GM23338 (cell line): ENCODE results near the gene MPP4. TPM values are rescaled to one million over a fixed set of nuclear protein-coding genes. Genes with fewer than 3 reads are reported as not detected.
A peak's percentile ranks its signal among the peaks of the same experiment; 100 is the strongest.

Source experiments
- ATAC-seq: fragments of 200-7000 bp; cut with Tn5 transposase; 3 replicates; pipeline ENCODE4 v1.9.1; 2020
- DNase-seq: peaks from one replicate; pipeline ENCODE4 v3.0.0-alpha.2; 2015; ENCODE audit warnings: low spot score
- H2AFZ ChIP-seq: fragments of 200-600 bp; sonication (generic); 2 replicates; pipeline ENCODE4 v1.8.0; 2016; ENCODE audit warnings: antibody characterized with exemption, mild to moderate bottlenecking, moderate library complexity
- H3F3A ChIP-seq: fragments of 200-600 bp; sonication (generic); replicated peaks from 2 replicates; pipeline ENCODE4 v1.8.0; 2017; ENCODE audit warnings: antibody characterized with exemption, mixed run types, low read depth
- H3K27ac ChIP-seq: fragments of 200-600 bp; sonication (generic); 2 replicates; pipeline ENCODE4 v1.6.1; 2016; ENCODE audit warnings: low read depth
- H3K27me3 ChIP-seq: fragments of 200-600 bp; sonication (generic); 2 replicates; pipeline ENCODE4 v1.8.0; 2016; ENCODE audit warnings: mild to moderate bottlenecking, mixed run types, moderate library complexity; ENCODE audit not compliant: insufficient read depth
- H3K36me3 ChIP-seq: fragments of 200-600 bp; sonication (generic); 2 replicates; pipeline ENCODE4 v1.8.0; 2016; ENCODE audit warnings: mild to moderate bottlenecking; ENCODE audit not compliant: insufficient read depth
- H3K4me1 ChIP-seq: fragments of 200-600 bp; sonication (generic); 2 replicates; pipeline ENCODE4 v1.8.0; 2016; ENCODE audit warnings: mild to moderate bottlenecking, moderate library complexity; ENCODE audit not compliant: insufficient read depth
- H3K4me2 ChIP-seq: fragments of 200-600 bp; sonication (generic); 2 replicates; pipeline ENCODE4 v1.7.1; 2017; ENCODE audit warnings: mixed run types
- H3K4me3 ChIP-seq: fragments of 200-600 bp; sonication (generic); 2 replicates; pipeline ENCODE4 v1.6.1; 2016; ENCODE audit warnings: mixed run types
- H3K79me2 ChIP-seq: fragments of 200-600 bp; sonication (generic); replicated peaks from 2 replicates; pipeline ENCODE4 v1.8.0; 2017; ENCODE audit warnings: mild to moderate bottlenecking; ENCODE audit not compliant: insufficient read depth
- H3K9me2 ChIP-seq: fragments of 200-600 bp; sonication (generic); 2 replicates; pipeline ENCODE4 v1.8.0; 2017; ENCODE audit not compliant: insufficient read depth
- H4K20me1 ChIP-seq: fragments of 200-600 bp; sonication (generic); replicated peaks from 2 replicates; pipeline ENCODE4 v1.8.0; 2017; ENCODE audit warnings: mild to moderate bottlenecking; ENCODE audit not compliant: insufficient read depth
- H3K27ac Mint-ChIP-seq: 2 replicates; pipeline ENCODE4 v1.8.0; 2020; ENCODE audit warnings: inconsistent platforms, mild to moderate bottlenecking, moderate library complexity, mixed read lengths
- H3K27me3 Mint-ChIP-seq: 3 replicates; pipeline ENCODE4 v1.8.0; 2022; ENCODE audit warnings: low read depth, mild to moderate bottlenecking, moderate library complexity, mixed read lengths, inconsistent platforms; ENCODE audit not compliant: insufficient read depth, poor library complexity
- H3K36me3 Mint-ChIP-seq: 3 replicates; pipeline ENCODE4 v1.8.0; 2021; ENCODE audit warnings: low read depth, mild to moderate bottlenecking, inconsistent platforms, moderate library complexity, mixed read lengths
- H3K4me1 Mint-ChIP-seq: 3 replicates; pipeline ENCODE4 v1.8.0; 2020; ENCODE audit warnings: mild to moderate bottlenecking, inconsistent platforms, mixed read lengths
- H3K4me3 Mint-ChIP-seq: 3 replicates; pipeline ENCODE4 v1.8.0; 2021; ENCODE audit warnings: moderate library complexity, mild to moderate bottlenecking, inconsistent platforms, mixed read lengths
- H3K9me3 Mint-ChIP-seq: 3 replicates; pipeline ENCODE4 v1.8.0; 2020; ENCODE audit warnings: moderate library complexity, mild to moderate bottlenecking, inconsistent platforms, mixed read lengths
- CREB1 ChIP-seq: fragments of 250-450 bp; sonication (Bioruptor Pico); IDR thresholded peaks from 2 replicates; pipeline ENCODE4 v1.5.0; 2020; ENCODE audit warnings: low read depth, mild to moderate bottlenecking, moderate library complexity
- CTCF ChIP-seq, 2 experiments: fragments of 200-600 bp in 1 of 2; sonication (generic) in 1 of 2; conservative IDR thresholded peaks; 2 replicates each; pipeline versions ENCODE4 v1.5.1 to v1.6.1; 2016 to 2017; ENCODE audit warnings: antibody characterized with exemption in 2 of 2, low read depth in 2 of 2, mild to moderate bottlenecking in 2 of 2, moderate library complexity in 1 of 2
- ZNF462 ChIP-seq: fragments of 250-450 bp; sonication (Bioruptor Pico); IDR thresholded peaks from 2 replicates; pipeline ENCODE4 v1.5.0; 2020; ENCODE audit warnings: mild to moderate bottlenecking, moderate library complexity
- polyA plus RNA-seq: library from polyadenylated mRNA; unstranded; fragments of >200 nt; fragmentation: Nextera tagmentation; extraction: Ambion mirVana; gene quantifications from 2 replicates; pipeline ENCODE4 v1.2.1, GENCODE V29; 2016
- total RNA-seq: library from RNA; depleted of rRNA; stranded (reverse); fragments of >200 nt; shearing (Covaris generic); gene quantifications from 2 replicates; pipeline ENCODE4 v1.2.3, GENCODE V29; 2014
- TF ChIP-seq, protein P1 (sequence below): IDR thresholded peaks from 2 replicates; pipeline ENCODE4 v1.6.1; 2016; ENCODE audit warnings: antibody characterized with exemption

The MPP4 gene
- total and polyA plus RNA-seq, 2 experiments from 2014 or later, result not detected

DNA sequence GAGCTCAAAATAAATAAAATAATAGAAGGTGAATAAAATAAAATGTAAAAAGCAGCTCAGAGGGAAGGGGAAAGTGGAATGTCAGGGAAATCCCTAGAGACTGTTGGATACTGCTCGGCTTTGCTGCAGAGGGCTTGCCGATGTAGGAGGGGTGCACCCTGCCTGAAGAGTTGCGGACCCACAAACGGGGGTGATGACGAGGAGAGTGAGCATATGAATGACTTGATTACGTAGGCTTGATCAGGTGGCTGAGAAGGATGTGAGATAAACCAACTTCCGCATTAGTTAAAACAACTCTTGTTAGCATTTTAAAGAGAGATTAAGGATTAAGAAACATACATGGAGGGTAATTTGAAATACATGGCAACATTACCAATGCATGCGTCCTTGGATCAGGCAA, 34.1 kb downstream of the MPP4 start:
- H3K27me3 Mint-ChIP-seq, result no peaks in the 10 kb centered on the region
- DNase-seq, result peak; percentile 21
- Histone ChIP-seq H3F3A (no peaks in the 10 kb centered on the region), H3K36me3 (no peaks in the 10 kb centered on the region), H2AFZ (peak overlapping the region; percentile 40; the same call in 1 of the 2 replicates), H3K4me1 (no peaks in the 10 kb centered on the region), H3K4me2 (no peak overlapping the region), H3K79me2 (no peaks in the 10 kb centered on the region), H3K27me3 (no peaks in the 10 kb centered on the region), H4K20me1 (no peaks in the 10 kb centered on the region), H3K4me3 (no peak overlapping the region), H3K9me2 (no peaks in the 10 kb centered on the region), H3K27ac (no peak overlapping the region)
- H3K27ac Mint-ChIP-seq, result no peak overlapping the region
- 0 out of 2 replicates have a peak, but pooled peaks have one; percentile 22 for TF ChIP-seq CREB1 (CRISPR knock-in tag)
- TF ChIP-seq, protein P1, sequence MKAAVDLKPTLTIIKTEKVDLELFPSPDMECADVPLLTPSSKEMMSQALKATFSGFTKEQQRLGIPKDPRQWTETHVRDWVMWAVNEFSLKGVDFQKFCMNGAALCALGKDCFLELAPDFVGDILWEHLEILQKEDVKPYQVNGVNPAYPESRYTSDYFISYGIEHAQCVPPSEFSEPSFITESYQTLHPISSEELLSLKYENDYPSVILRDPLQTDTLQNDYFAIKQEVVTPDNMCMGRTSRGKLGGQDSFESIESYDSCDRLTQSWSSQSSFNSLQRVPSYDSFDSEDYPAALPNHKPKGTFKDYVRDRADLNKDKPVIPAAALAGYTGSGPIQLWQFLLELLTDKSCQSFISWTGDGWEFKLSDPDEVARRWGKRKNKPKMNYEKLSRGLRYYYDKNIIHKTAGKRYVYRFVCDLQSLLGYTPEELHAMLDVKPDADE, result no peak
- no peak overlapping the region for H3K4me3 Mint-ChIP-seq
- peaks cover 10% of the 10 kb centered on the region; the same call in 2 of the 3 replicates for H3K4me1 Mint-ChIP-seq
- no peaks in the 10 kb centered on the region for H3K9me3 Mint-ChIP-seq
- peak; percentile 45 for ATAC-seq
- no peaks in the 10 kb centered on the region for H3K36me3 Mint-ChIP-seq

GRCh38 chr2:201661366-201661765, 37.1 kb downstream of the MPP4 start:
- 0 out of 4 replicates have a peak, but pooled peaks of 1 of the 2 experiments have one; percentile 5 for TF ChIP-seq CTCF (conservative IDR thresholded peaks at IDR 0.05; ENCODE audit: low read depth in 2 of 2)
- no peak for TF ChIP-seq ZNF462 (CRISPR knock-in tag)
- no peaks in the 10 kb centered on the region for H4K20me1 ChIP-seq
- Mint-ChIP-seq H3K27ac (no peak overlapping the region), H3K9me3 (no peaks in the 10 kb centered on the region), H3K27me3 (peaks cover 5% of the 10 kb centered on the region), H3K36me3 (no peaks in the 10 kb centered on the region), H3K4me3 (no peak overlapping the region), H3K4me1 (peaks cover 10% of the 10 kb centered on the region; the same call in 2 of the 3 replicates)
- H3K36me3 ChIP-seq, result no peaks in the 10 kb centered on the region
- H2AFZ ChIP-seq, result peak overlapping the region; percentile 92
- no peaks in the 10 kb centered on the region for H3K79me2 ChIP-seq
- no peaks in the 10 kb centered on the region for H3F3A ChIP-seq
- H3K4me1 ChIP-seq, result no peaks in the 10 kb centered on the region
- H3K4me2 ChIP-seq, result no peak overlapping the region
- no peak overlapping the region for H3K4me3 ChIP-seq
- ATAC-seq, result peak; percentile 74
- no peak overlapping the region for H3K27ac ChIP-seq
- H3K9me2 ChIP-seq, result no peaks in the 10 kb centered on the region
- no peaks in the 10 kb centered on the region for H3K27me3 ChIP-seq
- peak; percentile 28 for DNase-seq
